HG03139 (cell line): ENCODE data around the gene KLHDC8A.
"Not testable (repeated sequence)": the region's sequence is repeated elsewhere in the genome, so short reads cannot be mapped to it uniquely, and the experiment has no call there.

Source experiments
- ATAC-seq: cut with Tn5 transposase; IDR thresholded peaks from one replicate; pipeline ENCODE4 v1.9.1; 2021; ENCODE audit not compliant: unreplicated experiment

The KLHDC8A gene

GRCh38 chr1:205356440-205357139, at the start of gene KLHDC8A:
KLHDC8A (minus strand) TSS chr1:205356922; CDS start chr1:205343604, 13,318 bp downstream.
- ATAC-seq, result no peak

GRCh38 chr1:205406252-205406651, 49.5 kb upstream of the KLHDC8A start:
- not testable (repeated sequence) for ATAC-seq

GRCh38 chr1:205404484-205404883, 47.8 kb upstream of the KLHDC8A start:
- not testable (repeated sequence) for ATAC-seq

- ATAC-seq, result no peak
Measured at GRCh38 chr1:205398586-205398985, 41.9 kb upstream of the KLHDC8A start.

- ATAC-seq, result no peak
Measured at GRCh38 chr1:205396967-205397616, 40.4 kb upstream of the KLHDC8A start.

- ATAC-seq, result no peak
Measured at GRCh38 chr1:205395616-205396015, 38.9 kb upstream of the KLHDC8A start.

GRCh38 chr1:205392650-205393049, 35.9 kb upstream of the KLHDC8A start:
- no peak for ATAC-seq

GRCh38 chr1:205391386-205391785, 34.7 kb upstream of the KLHDC8A start:
- ATAC-seq, result no peak

- no peak for ATAC-seq
Measured at GRCh38 chr1:205387845-205388244, 31.1 kb upstream of the KLHDC8A start.

GRCh38 chr1:205382990-205383389, 26.3 kb upstream of the KLHDC8A start:
- ATAC-seq, result not testable (repeated sequence)

- no peak for ATAC-seq
Measured at GRCh38 chr1:205382561-205382960, 25.8 kb upstream of the KLHDC8A start.

- no peak for ATAC-seq
Measured at GRCh38 chr1:205381305-205381704, 24.6 kb upstream of the KLHDC8A start.

GRCh38 chr1:205380882-205381281, 24.2 kb upstream of the KLHDC8A start:
- no peak for ATAC-seq

- no peak for ATAC-seq
Measured at GRCh38 chr1:205379056-205379455, 22.3 kb upstream of the KLHDC8A start.

GRCh38 chr1:205377355-205377754, 20.6 kb upstream of the KLHDC8A start:
- ATAC-seq, result no peak

- ATAC-seq, result no peak
Measured at GRCh38 chr1:205376739-205377138, 20.0 kb upstream of the KLHDC8A start.

GRCh38 chr1:205375835-205376545, 19.3 kb upstream of the KLHDC8A start:
- no peak for ATAC-seq

GRCh38 chr1:205374210-205375078, 17.7 kb upstream of the KLHDC8A start:
- ATAC-seq, result no peak

- no peak for ATAC-seq
Measured at GRCh38 chr1:205373798-205374175, 17.1 kb upstream of the KLHDC8A start.

GRCh38 chr1:205373022-205373797, 16.5 kb upstream of the KLHDC8A start:
- ATAC-seq, result no peak
